A172 (cell line): ENCODE data around the gene ZBTB46. TPM values are rescaled to one million over a fixed set of nuclear protein-coding genes. Genes with fewer than 3 reads are reported as not detected.

Experiments
- DNase-seq: peaks from one replicate; pipeline ENCODE4 v3.0.0-alpha.2; 2015; ENCODE audit warnings: low spot score
- total RNA-seq: library from RNA; depleted of rRNA; stranded (reverse); fragments of >200 nt; shearing (Covaris generic); gene quantifications from 2 replicates; pipeline ENCODE4 v1.2.3, GENCODE V29; 2014; rRNA removed

ZBTB46 gene
- total RNA-seq, 1 experiment from 2014 or later = 6.8 TPM

GRCh38 chr20:63696306-63696627 is 134.8 kb downstream of the ZBTB46 start:
- DNase-seq = no peak

GRCh38 chr20:63695424-63696305 is 135.4 kb downstream of the ZBTB46 start:
- DNase-seq = no peak

DNA sequence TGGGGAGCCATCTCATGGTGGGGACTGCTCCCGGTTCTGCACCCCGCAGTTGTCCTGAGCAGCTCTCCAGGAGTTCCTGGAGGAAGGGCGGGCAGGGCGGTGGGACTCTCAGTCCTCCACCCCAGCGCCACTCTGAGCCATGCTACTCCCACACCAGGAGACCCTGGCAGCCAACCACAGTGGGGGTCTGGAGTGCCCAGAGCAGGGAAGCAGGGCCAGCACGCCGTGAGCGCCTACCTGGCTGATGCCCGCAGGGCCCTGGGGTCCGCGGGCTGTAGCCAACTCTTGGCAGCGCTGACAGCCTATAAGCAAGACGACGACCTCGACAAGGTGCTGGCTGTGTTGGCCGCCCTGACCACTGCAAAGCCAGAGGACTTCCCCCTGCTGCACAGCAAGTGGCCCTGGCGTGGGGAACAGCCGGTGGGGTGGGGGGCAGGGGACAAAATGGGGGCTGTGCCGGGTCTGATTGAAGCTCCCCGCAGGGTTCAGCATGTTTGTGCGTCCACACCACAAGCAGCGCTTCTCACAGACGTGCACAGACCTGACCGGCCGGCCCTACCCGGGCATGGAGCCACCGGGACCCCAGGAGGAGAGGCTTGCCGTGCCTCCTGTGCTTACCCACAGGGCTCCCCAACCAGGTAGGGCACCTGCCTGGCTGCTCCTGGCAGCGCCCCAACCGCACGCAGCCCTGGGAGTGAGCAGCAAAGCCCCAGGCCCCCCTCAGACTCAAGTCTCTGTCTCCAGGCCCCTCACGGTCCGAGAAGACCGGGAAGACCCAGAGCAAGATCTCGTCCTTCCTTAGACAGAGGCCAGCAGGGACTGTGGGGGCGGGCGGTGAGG is 136.3 kb downstream of the ZBTB46 start:
- no peak for DNase-seq

- no peak for DNase-seq
Observed at GRCh38 chr20:63693733-63694583, 137.1 kb downstream of the ZBTB46 start.

Other genes starting within 250 kb of the ZBTB46 start
- gene GMEB2, start 204.2 kb downstream of the ZBTB46 start, total RNA-seq = 15.0 and 17.5 TPM in 2 replicates
- 2.2 and 2.6 TPM in 2 replicates for gene STMN3, start 177.8 kb downstream of the ZBTB46 start, total RNA-seq
- 17.8 and 22.2 TPM in 2 replicates for gene RTEL1, start 173.0 kb downstream of the ZBTB46 start, total RNA-seq
- 2.4 and 3.4 TPM in 2 replicates for gene TNFRSF6B, start 134.6 kb downstream of the ZBTB46 start, total RNA-seq
- 61.1 and 65.7 TPM in 2 replicates for gene ARFRP1, start 123.3 kb downstream of the ZBTB46 start, total RNA-seq
- 29.8 and 33.2 TPM in 2 replicates for gene ZGPAT, start 123.2 kb downstream of the ZBTB46 start, total RNA-seq
- gene LIME1, start 94.6 kb downstream of the ZBTB46 start, total RNA-seq = 53.8 and 59.0 TPM in 2 replicates
- gene SLC2A4RG, start 91.5 kb downstream of the ZBTB46 start, total RNA-seq = 88.0 and 97.9 TPM in 2 replicates
- gene ABHD16B, start 30.2 kb upstream of the ZBTB46 start, total RNA-seq = not detected in 2 replicates
- gene TPD52L2, start 34.0 kb upstream of the ZBTB46 start, total RNA-seq = 149 and 174 TPM in 2 replicates
- gene DNAJC5, start 63.9 kb upstream of the ZBTB46 start, total RNA-seq = 48.1 and 50.2 TPM in 2 replicates
- 27.2 and 27.6 TPM in 2 replicates for gene UCKL1, start 125.2 kb upstream of the ZBTB46 start, total RNA-seq
- 16.8 and 17.0 TPM in 2 replicates for gene ZNF512B, start 138.7 kb upstream of the ZBTB46 start, total RNA-seq
- 0.77 TPM in 1 of 2 replicates, not detected in the other for gene SAMD10, start 148.4 kb upstream of the ZBTB46 start, total RNA-seq
- 74.2 and 74.7 TPM in 2 replicates for gene PRPF6, start 149.9 kb upstream of the ZBTB46 start, total RNA-seq
- 0.89 and 1.2 TPM in 2 replicates for gene C20orf204, start 204.9 kb upstream of the ZBTB46 start, total RNA-seq
- gene SOX18, start 218.4 kb upstream of the ZBTB46 start, total RNA-seq = 0.21 and 1.9 TPM in 2 replicates
- gene TCEA2, start 231.9 kb upstream of the ZBTB46 start, total RNA-seq = 52.7 and 58.3 TPM in 2 replicates
- gene RGS19, start 248.3 kb upstream of the ZBTB46 start, total RNA-seq = 29.3 and 29.5 TPM in 2 replicates
- 0.81 and 1.2 TPM in 2 replicates for gene OPRL1, start 248.8 kb upstream of the ZBTB46 start, total RNA-seq